ENCODE measurements around the gene DPH6. TPM values are rescaled to one million over a fixed set of nuclear protein-coding genes. Genes with fewer than 3 reads are reported as not detected.

DPH6 gene
- total RNA-seq, 4 donors from 2014 or later: 30.6 to 49.0 (median 36.8) TPM

DNA sequence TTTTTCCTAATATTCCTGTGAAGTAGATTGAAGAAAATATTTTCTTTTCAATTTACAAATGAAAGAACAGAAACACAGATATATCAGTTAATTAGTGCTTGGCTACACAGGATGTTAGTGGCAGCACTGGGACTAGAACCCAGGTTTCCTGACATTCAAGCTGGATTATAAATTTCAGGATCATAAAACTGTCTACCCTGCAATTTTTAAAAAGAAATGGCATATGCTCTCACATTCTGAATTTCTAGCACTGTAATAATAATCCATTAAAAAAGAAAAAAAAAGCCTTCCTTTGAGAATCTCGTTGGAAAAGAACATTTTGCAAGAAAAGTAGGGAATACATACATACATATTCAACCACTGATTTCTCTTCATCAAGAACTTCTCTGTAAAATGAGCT, 9.3 kb upstream of the DPH6 start:
- DNase-seq: no peak
- no peaks in the 10 kb centered on the region for H3K27me3 ChIP-seq
- intact Hi-C loops (cut with DNase I): no loop called here
- H3K9me3 ChIP-seq: no peaks in the 10 kb centered on the region
- no peak for TF ChIP-seq CTCF (IDR thresholded peaks at IDR 0.05)
- TF ChIP-seq POLR2A (IDR thresholded peaks at IDR 0.05): no peak
- H3K36me3 ChIP-seq: no peaks in the 10 kb centered on the region
- H3K4me1 ChIP-seq: peaks cover 0 to 6% of the 10 kb centered on the region in 2 donors
- 91 to 95% methylated on average over 1 of the region's 1 CpG for WGBS, 2 donors
- no peak overlapping the region for H3K27ac ChIP-seq
- no peak overlapping the region for H3K4me3 ChIP-seq (replicated peaks in 1 of 3)

DNA sequence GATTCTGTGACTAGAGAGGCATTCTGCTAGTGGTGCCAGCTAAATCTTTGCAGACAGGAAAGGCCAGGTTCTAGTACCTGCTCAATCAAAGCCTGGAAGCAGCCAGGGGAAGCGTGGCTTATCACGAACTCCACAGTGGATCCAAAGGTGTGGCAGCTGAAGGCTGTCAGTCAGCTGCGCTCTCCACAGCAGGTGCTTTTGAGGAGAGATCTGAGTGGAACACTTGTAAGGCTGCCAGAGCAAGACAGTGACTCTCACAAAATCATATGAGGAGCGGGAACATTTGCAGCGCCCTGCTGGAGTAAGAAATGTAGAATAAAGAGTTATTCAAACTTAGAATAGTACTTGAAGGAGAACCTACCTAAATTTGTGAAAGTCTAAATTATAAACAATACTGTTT, 5.0 kb upstream of the DPH6 start:
- no peak overlapping the region for H3K4me3 ChIP-seq (replicated peaks in 1 of 3)
- H3K27me3 ChIP-seq: no peaks in the 10 kb centered on the region
- no peaks in the 10 kb centered on the region for H3K9me3 ChIP-seq
- H3K36me3 ChIP-seq: no peaks in the 10 kb centered on the region
- H3K4me1 ChIP-seq: peaks cover 0 to 8% of the 10 kb centered on the region in 2 donors
- WGBS, 2 donors: 37 to 66% methylated on average over 5 of the region's 5 CpGs
- no peak for TF ChIP-seq CTCF (IDR thresholded peaks at IDR 0.05)
- TF ChIP-seq POLR2A (IDR thresholded peaks at IDR 0.05): no peak
- peak; percentile 49 to 56 for DNase-seq
- no peak overlapping the region for H3K27ac ChIP-seq
- intact Hi-C loops (cut with DNase I): no loop called here

GRCh38 chr15:35549567-35549966, 3.6 kb upstream of the DPH6 start:
- Histone ChIP-seq H3K4me3 (replicated peaks in 1 of 3) (no peak overlapping the region), H3K9me3 (no peaks in the 10 kb centered on the region), H3K4me1 (peaks cover 7 to 13% of the 10 kb centered on the region in 2 donors), H3K27me3 (no peaks in the 10 kb centered on the region), H3K36me3 (no peaks in the 10 kb centered on the region), H3K27ac (no peak overlapping the region)
- TF ChIP-seq CTCF (IDR thresholded peaks at IDR 0.05): no peak
- TF ChIP-seq POLR2A (IDR thresholded peaks at IDR 0.05): no peak
- WGBS, 2 donors: 84 to 87% methylated on average over 4 of the region's 4 CpGs
- no peak for DNase-seq
- intact Hi-C loops (cut with DNase I): no loop called here

DNA sequence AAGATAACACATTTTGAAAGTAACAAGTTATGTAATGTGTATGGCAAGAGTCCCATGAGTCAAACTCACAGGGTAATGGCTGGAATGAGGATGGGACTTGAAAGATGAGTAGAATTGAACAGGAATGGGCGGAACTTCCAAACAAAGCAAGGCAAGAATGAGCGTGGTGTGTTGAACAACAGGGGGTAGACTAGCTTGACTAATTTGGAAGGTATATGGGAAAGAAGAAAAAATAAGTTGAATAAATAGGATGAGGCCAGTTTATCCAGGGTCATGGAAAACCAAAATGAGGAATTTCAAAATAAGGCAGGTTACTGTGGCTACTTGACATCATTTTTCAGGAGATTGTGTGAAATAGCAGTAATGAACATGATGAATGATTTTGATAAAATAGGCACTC, 2.5 kb upstream of the DPH6 start:
- Histone ChIP-seq H3K27me3 (no peaks in the 10 kb centered on the region), H3K27ac (no peak overlapping the region), H3K4me1 (peaks cover 9 to 14% of the 10 kb centered on the region in 2 donors), H3K4me3 (replicated peaks in 1 of 3) (no peak overlapping the region), H3K36me3 (no peaks in the 10 kb centered on the region), H3K9me3 (no peaks in the 10 kb centered on the region)
- intact Hi-C loops (cut with DNase I): no loop called here
- no peak for TF ChIP-seq CTCF (IDR thresholded peaks at IDR 0.05)
- TF ChIP-seq POLR2A (IDR thresholded peaks at IDR 0.05): no peak
- no peak for DNase-seq
- 95 to 99% methylated on average over 2 of the region's 2 CpGs for WGBS, 2 donors

DNA sequence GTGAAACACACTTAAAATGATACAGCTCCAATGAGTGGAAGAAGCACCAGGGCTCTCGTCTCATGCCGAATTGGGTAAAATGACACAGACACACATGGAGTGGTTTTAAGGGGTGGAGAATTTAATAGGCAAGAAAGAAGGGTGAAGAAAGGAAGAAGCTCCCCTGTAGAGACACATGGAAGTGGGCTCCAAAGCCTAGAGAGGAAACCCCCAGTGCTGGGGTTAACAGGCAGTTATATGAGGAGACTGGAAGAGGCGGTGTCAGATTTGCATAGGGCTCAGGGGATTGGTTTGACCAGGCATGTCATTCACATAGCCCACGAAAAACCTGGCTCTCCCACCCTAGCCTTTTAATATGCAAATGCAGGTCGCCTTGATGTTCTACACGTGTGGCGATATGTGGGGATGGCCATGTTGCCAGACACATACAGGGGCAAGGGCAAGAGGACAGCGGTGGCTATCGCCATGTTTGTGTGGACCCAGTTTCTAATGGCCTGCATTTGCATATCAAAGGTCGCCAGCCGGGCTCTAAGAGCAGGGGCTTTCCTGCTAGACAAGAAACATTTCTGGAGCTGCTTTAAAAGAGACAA, 1.9 kb upstream of the DPH6 start:
- Histone ChIP-seq H3K27me3 (no peaks in the 10 kb centered on the region), H3K27ac (no peak overlapping the region), H3K4me3 (replicated peaks in 1 of 3) (no peak overlapping the region), H3K9me3 (no peaks in the 10 kb centered on the region), H3K36me3 (no peaks in the 10 kb centered on the region), H3K4me1 (peaks cover 9 to 14% of the 10 kb centered on the region in 2 donors)
- intact Hi-C loops (cut with DNase I): no loop called here
- DNase-seq: no peak
- TF ChIP-seq CTCF (IDR thresholded peaks at IDR 0.05) (no peak), POLR2A (IDR thresholded peaks at IDR 0.05) (no peak)
- WGBS, 2 donors: 86 to 89% methylated on average over 11 of the region's 11 CpGs

All from thyroid gland (tissue), 4 donors.